ENCODE data around the gene USP27X. TPM values are rescaled to one million over a fixed set of nuclear protein-coding genes. Genes with fewer than 3 reads are reported as not detected.

The USP27X gene
- 2.3 and 3.3 TPM in 2 replicates for total RNA-seq

GRCh38 chrX:49878834-49879655 lies at the start of gene USP27X:
Gene USP27X (plus strand): TSS chrX:49879484. CDS start chrX:49880308, 824 bp downstream.

GRCh38 chrX:49922291-49923241 lies 43.3 kb downstream of the USP27X start, which contains the start of gene CLCN5:
Gene CLCN5 (plus strand): TSS chrX:49922596. CDS start chrX:49925299, 2,703 bp downstream.

Other genes starting within 250 kb of the USP27X start
- not detected in 2 replicates for gene PAGE1, start 183.5 kb upstream of the USP27X start, total RNA-seq
- gene PAGE4, start 50.2 kb upstream of the USP27X start, total RNA-seq: not detected in 2 replicates
- gene CLCN5, start 43.1 kb downstream of the USP27X start, total RNA-seq: 4.6 and 9.4 TPM in 2 replicates